ENCODE data around the gene MYPN.

Gene MYPN

DNA sequence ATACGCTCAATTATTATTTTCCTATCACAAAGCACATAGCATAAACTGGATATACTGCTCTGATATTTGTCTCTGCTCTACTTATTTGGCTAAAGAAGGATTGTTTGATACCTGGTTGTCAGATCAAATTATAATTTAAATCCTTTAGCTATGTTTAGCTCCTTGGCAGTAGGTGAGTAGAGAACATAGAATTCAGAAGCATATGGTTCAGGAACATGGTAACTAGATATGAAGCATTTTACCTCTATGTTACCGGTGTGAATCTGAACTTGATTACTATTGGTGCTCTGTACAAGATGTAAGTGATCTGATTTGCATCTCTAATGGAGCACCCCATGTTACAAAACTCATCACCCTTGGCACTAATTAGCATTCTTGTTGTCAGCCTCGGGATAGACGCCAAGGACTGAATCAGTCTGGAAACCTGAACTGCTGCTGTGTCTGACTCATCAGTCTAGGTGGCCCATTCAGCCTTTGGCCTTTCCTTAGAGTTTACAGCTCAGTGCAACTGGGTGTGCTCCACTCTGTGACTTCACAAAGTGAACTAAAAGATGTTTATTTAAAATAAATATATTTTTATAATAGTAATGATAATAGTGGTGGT, 12.3 kb upstream of the MYPN start:
- H3K27ac ChIP-seq = no peak overlapping the region; the same call in 1 of the 2 replicates
- TF ChIP-seq ZFX (IDR thresholded peaks at IDR 0.05; ENCODE audit: borderline replicate concordance) (no peak), CTCF (IDR thresholded peaks at IDR 0.05) (no peak)

DNA sequence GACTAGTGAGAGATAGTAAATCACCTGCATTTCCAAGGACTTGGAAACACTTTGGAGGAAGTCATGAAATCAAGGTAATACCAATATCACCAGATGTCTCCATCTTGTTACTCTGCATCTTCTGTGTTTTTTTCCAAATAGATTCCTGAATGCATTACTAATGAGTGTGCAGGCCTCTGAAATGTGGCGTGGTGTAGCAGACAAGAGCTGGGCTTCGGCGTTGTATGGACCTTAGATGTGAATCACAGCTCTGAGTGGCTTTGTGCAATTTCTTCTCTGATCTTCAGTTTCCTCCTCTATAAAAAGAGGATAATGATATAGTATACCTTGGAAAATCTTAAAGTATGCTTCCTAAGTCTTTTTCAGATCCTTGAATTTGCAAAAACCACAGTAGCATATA, 9.6 kb upstream of the MYPN start:
- H3K27ac ChIP-seq = no peak overlapping the region
- TF ChIP-seq ZFX (IDR thresholded peaks at IDR 0.05; ENCODE audit: borderline replicate concordance) (no peak), CTCF (IDR thresholded peaks at IDR 0.05) (no peak)

DNA sequence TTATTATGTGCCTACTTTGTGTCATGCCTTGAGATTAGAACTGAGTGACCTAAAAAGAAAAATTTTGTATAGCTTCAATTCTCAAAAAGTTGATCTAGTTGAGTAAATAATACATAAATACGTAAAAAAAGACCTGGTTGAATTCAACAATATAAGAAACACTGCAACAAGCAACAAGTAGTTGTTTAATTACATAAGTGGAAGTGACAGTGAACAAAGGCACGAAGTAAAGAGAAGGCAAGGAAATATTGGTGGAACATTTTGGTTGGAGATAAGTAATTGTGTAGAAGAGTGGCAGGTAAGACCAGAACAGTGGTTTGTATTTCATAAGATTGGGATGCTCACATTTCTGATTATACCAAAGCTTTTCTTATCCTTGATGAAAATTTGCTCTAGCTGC, 8.2 kb upstream of the MYPN start:
- H3K27ac ChIP-seq = no peak overlapping the region
- TF ChIP-seq CTCF (IDR thresholded peaks at IDR 0.05) = no peak
- no peak for TF ChIP-seq ZFX (IDR thresholded peaks at IDR 0.05; ENCODE audit: borderline replicate concordance)

DNA sequence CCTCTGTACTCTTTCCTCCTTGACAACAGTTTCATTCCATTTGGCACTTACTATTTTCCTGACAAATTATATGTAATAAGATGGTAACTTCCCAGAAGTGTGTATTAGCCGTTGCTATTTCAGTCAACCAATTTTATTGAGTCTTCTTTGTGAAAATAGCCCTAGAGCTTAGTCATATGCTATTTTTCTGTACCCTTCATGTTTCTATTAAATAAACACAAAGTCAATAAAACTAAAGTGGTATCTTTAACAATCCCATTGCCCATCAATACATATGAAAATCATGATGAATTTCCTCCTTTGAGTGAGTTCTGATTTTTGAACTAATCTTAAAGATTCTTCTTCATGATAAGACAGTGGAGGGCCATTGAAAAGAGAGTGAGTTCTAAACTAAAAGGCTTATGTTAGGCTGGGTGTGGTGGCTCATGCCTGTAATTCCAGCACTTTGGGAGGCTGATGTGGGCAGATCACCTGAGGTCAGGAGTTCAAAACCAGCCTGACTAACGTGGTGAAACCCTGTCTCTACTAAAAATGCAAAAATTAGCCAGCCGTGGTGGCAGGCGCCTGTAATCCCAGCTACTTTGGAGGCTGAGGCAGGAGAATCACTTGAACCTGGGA, 5.9 kb upstream of the MYPN start:
- TF ChIP-seq CTCF (IDR thresholded peaks at IDR 0.05) (no peak), ZFX (IDR thresholded peaks at IDR 0.05; ENCODE audit: borderline replicate concordance) (no peak)
- H3K27ac ChIP-seq = no peak overlapping the region

DNA sequence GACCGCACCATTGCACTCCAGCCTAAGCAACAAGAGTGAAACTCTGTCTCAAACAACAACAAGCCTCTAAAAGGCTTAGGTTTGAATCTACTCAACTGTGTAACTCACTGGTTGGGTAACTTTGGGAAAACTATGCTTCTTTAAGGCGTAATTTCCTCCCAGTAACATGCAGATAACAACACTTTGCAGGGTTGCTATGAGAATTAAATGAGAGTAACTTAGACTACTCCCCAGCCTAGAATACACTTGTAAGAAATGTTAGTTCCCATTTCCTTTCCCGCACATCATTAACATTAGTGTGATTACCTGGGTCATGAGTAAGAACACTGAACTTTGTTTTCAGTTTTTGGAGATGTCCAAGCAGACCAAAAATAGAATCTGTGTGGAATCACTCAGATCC, 5.4 kb upstream of the MYPN start:
- TF ChIP-seq ZFX (IDR thresholded peaks at IDR 0.05; ENCODE audit: borderline replicate concordance) (no peak), CTCF (IDR thresholded peaks at IDR 0.05) (no peak)
- H3K27ac ChIP-seq = no peak overlapping the region

GRCh38 chr10:68105820-68106219, 3.5 kb upstream of the MYPN start:
- no peak overlapping the region for H3K27ac ChIP-seq
- TF ChIP-seq CTCF (IDR thresholded peaks at IDR 0.05) (no peak), ZFX (IDR thresholded peaks at IDR 0.05; ENCODE audit: borderline replicate concordance) (no peak)

DNA sequence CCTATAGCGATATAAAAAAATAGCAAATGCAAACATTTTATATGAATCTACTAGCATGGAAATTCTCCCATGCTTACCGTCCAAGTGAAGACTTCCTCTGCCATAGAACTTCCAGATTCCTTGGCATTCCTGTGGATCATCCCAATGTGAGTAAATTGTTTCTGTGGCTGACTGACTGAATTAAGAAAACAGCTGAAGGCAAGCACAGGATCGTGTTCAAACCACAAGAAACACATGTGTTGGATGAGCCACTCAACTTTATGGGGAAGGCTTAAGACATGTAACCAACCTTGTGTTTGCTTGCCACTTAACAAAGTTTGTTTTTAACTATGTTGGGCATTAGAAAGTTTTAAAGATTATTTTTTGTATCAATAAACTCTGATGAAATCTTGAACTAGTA, 2.6 kb upstream of the MYPN start:
- TF ChIP-seq ZFX (IDR thresholded peaks at IDR 0.05; ENCODE audit: borderline replicate concordance) (no peak), CTCF (IDR thresholded peaks at IDR 0.05) (no peak)
- no peak overlapping the region for H3K27ac ChIP-seq

All from 22Rv1 (cell line).